ENCODE results near the gene CR2.
"Not testable (repeated sequence)": the region's sequence is repeated elsewhere in the genome, so short reads cannot be mapped to it uniquely, and the experiment has no call there.

CR2 gene

GRCh38 chr1:207536263-207536662, 82.1 kb downstream of the CR2 start:
- H3K27me3 ChIP-seq (replicated peaks in 2 of 5; ENCODE audit: control insufficient read depth in 4 of 5, insufficient read depth in 5 of 5, low read length in 4 of 5); CTCF ChIA-PET; H3K36me3 ChIP-seq (ENCODE audit: control insufficient read depth in 4 of 4, insufficient read depth in 4 of 4, low read length in 3 of 4); POLR2A ChIA-PET; H3K4me1 ChIP-seq (ENCODE audit: control extremely low read depth in 1 of 4, control insufficient read depth in 4 of 4, insufficient read depth in 4 of 4, low read length in 3 of 4); H3K4me3 ChIP-seq (ENCODE audit: control insufficient read depth in 1 of 7, extremely low read depth in 1 of 7, insufficient read depth in 4 of 7, low read depth in 2 of 7, low read length in 6 of 7); DNase-seq; H3K9me3 ChIP-seq (ENCODE audit: control extremely low read depth in 1 of 5, control insufficient read depth in 4 of 5, insufficient read depth in 2 of 5, low read depth in 1 of 5, low read length in 4 of 5); H3K27ac ChIP-seq (ENCODE audit: insufficient read depth in 1 of 2, low read depth in 1 of 2, low read length in 2 of 2, poor library complexity in 1 of 2, severe bottlenecking in 2 of 2): not testable (repeated sequence)
- no CpG with 5 or more reads among the region's 5 CpGs for WGBS (ENCODE audit: insufficient coverage)

Data from common myeloid progenitor, CD34-positive (primary cell).